BLaER1 treated with 17β-estradiol and CSF1 and Interleukin-3, amounts not matched to agents 10 nM and 100 nM (cell line): Measurements from ENCODE around the gene C10orf95.
A peak's percentile ranks its signal among the peaks of the same experiment; 100 is the strongest.

Experiments
- H3K27ac ChIP-seq, 11 experiments: shearing (Covaris generic); formaldehyde crosslinking; 2 replicates each; pipeline ENCODE4 v1.8.1; 2022
- H3K27me3 ChIP-seq, 11 experiments: shearing (Covaris generic); formaldehyde crosslinking; 2 replicates each; pipeline ENCODE4 v1.8.1; 2022
- H3K36me3 ChIP-seq, 11 experiments: shearing (Covaris generic); formaldehyde crosslinking; 2 replicates each; pipeline ENCODE4 v1.8.1; 2022
- H3K4me1 ChIP-seq, 10 experiments: shearing (Covaris generic); formaldehyde crosslinking; 2 replicates each; pipeline ENCODE4 v1.8.1; 2022
- H3K4me2 ChIP-seq, 11 experiments: shearing (Covaris generic); formaldehyde crosslinking; 2 replicates each; pipeline ENCODE4 v1.8.1; 2022
- H3K4me3 ChIP-seq, 10 experiments: shearing (Covaris generic); formaldehyde crosslinking; 2 replicates each; pipeline ENCODE4 v1.8.1; 2022
- H3K9ac ChIP-seq, 11 experiments: shearing (Covaris generic); formaldehyde crosslinking; 2 replicates each; pipeline ENCODE4 v1.8.1; 2022
- H3K9me3 ChIP-seq, 11 experiments: shearing (Covaris generic); formaldehyde crosslinking; replicated peaks in 1 of 11; 2 replicates each; pipeline ENCODE4 v1.8.1; 2022
- H4K20me1 ChIP-seq, 11 experiments: shearing (Covaris generic); formaldehyde crosslinking; 2 replicates each; pipeline ENCODE4 v1.8.1; 2022
- Cebpa-rat ChIP-seq, 11 experiments: shearing (Covaris generic); IDR thresholded peaks; 2 replicates each; pipeline ENCODE4 v1.8.1; 2022

Gene C10orf95

GRCh38 chr10:102408728-102409603, 42.4 kb downstream of the C10orf95 start:
- Histone ChIP-seq H3K27ac (no peak overlapping the region), H3K9ac (no peak overlapping the region), H3K4me1 (peaks cover 9 to 15% (median 11%) of the 10 kb centered on the region in 10 experiments; a peak in 19 of 20 replicates), H4K20me1 (peaks cover 0 to 59% (median 0%) of the 10 kb centered on the region in 11 experiments; a peak in 12 of 22 replicates), H3K27me3 (peaks cover 56 to 74% (median 69%) of the 10 kb centered on the region in 11 experiments), H3K4me2 (no peak overlapping the region), H3K4me3 (no peak overlapping the region), H3K9me3 (no peaks in the 10 kb centered on the region), H3K36me3 (no peaks in the 10 kb centered on the region)
- no peak for TF ChIP-seq Cebpa-rat (IDR thresholded peaks at IDR 0.05)

- TF ChIP-seq Cebpa-rat (IDR thresholded peaks at IDR 0.05) = no peak
- Histone ChIP-seq H3K9ac (no peak overlapping the region), H4K20me1 (peaks cover 0 to 56% (median 5%) of the 10 kb centered on the region in 11 experiments; a peak in 15 of 22 replicates), H3K9me3 (no peaks in the 10 kb centered on the region), H3K27ac (no peak overlapping the region), H3K4me3 (no peak overlapping the region), H3K36me3 (peaks cover 0 to 5% (median 0%) of the 10 kb centered on the region in 11 experiments; a peak in 4 of 22 replicates), H3K27me3 (peaks cover 56 to 67% (median 61%) of the 10 kb centered on the region in 11 experiments), H3K4me2 (no peak overlapping the region; a peak in 1 of 22 replicates), H3K4me1 (peaks cover 6 to 14% (median 8%) of the 10 kb centered on the region in 10 experiments; a peak in 19 of 20 replicates)
These were observed 43.1 kb downstream of the C10orf95 start for GRCh38 chr10:102408131-102408727.

GRCh38 chr10:102407425-102408130, 43.8 kb downstream of the C10orf95 start:
- Histone ChIP-seq H3K4me2 (peak overlapping the region in 1 of 11 experiments; percentile 37; a peak in 3 of 22 replicates), H3K4me1 (peaks cover 0 to 10% (median 1%) of the 10 kb centered on the region in 10 experiments; a peak in 11 of 20 replicates), H3K9ac (no peak overlapping the region), H3K27me3 (peaks cover 51 to 60% (median 55%) of the 10 kb centered on the region in 11 experiments), H3K4me3 (no peak overlapping the region), H3K9me3 (no peaks in the 10 kb centered on the region), H3K36me3 (peaks cover 0 to 11% (median 0%) of the 10 kb centered on the region in 11 experiments; a peak in 6 of 22 replicates), H4K20me1 (peaks cover 0 to 54% (median 10%) of the 10 kb centered on the region in 11 experiments; a peak in 15 of 22 replicates), H3K27ac (no peak overlapping the region)
- no peak for TF ChIP-seq Cebpa-rat (IDR thresholded peaks at IDR 0.05)

GRCh38 chr10:102406815-102407214, 44.5 kb downstream of the C10orf95 start:
- no peak overlapping the region for H3K4me2 ChIP-seq
- H3K9ac ChIP-seq = no peak overlapping the region
- no peak overlapping the region for H3K27ac ChIP-seq
- H3K4me3 ChIP-seq = no peak overlapping the region
- peaks cover 1 to 19% (median 7%) of the 10 kb centered on the region in 11 experiments; a peak in 17 of 22 replicates for H3K36me3 ChIP-seq
- H3K4me1 ChIP-seq = peaks cover 0 to 10% (median 0%) of the 10 kb centered on the region in 10 experiments; a peak in 6 of 20 replicates
- H3K27me3 ChIP-seq = peaks cover 44 to 53% (median 47%) of the 10 kb centered on the region in 11 experiments
- TF ChIP-seq Cebpa-rat (IDR thresholded peaks at IDR 0.05) = no peak
- no peaks in the 10 kb centered on the region for H3K9me3 ChIP-seq
- peaks cover 0 to 54% (median 13%) of the 10 kb centered on the region in 11 experiments; a peak in 15 of 22 replicates for H4K20me1 ChIP-seq

- TF ChIP-seq Cebpa-rat (IDR thresholded peaks at IDR 0.05) = no peak
- Histone ChIP-seq H3K4me1 (peaks cover 0 to 10% (median 0%) of the 10 kb centered on the region in 10 experiments; a peak in 6 of 20 replicates), H3K9me3 (no peaks in the 10 kb centered on the region), H3K9ac (no peak overlapping the region), H3K36me3 (peaks cover 6 to 30% (median 18%) of the 10 kb centered on the region in 11 experiments; a peak in 18 of 22 replicates), H3K27me3 (peaks cover 32 to 41% (median 36%) of the 10 kb centered on the region in 11 experiments), H4K20me1 (peaks cover 0 to 58% (median 13%) of the 10 kb centered on the region in 11 experiments; a peak in 16 of 22 replicates), H3K4me3 (no peak overlapping the region), H3K27ac (no peak overlapping the region), H3K4me2 (no peak overlapping the region)
These were observed 45.7 kb downstream of the C10orf95 start for GRCh38 chr10:102405632-102406031.

- Histone ChIP-seq H3K9ac (no peak overlapping the region), H3K27me3 (peaks cover 27 to 36% (median 31%) of the 10 kb centered on the region in 11 experiments), H3K4me3 (no peak overlapping the region), H3K9me3 (no peaks in the 10 kb centered on the region), H3K36me3 (peaks cover 9 to 35% (median 23%) of the 10 kb centered on the region in 11 experiments; a peak in 18 of 22 replicates), H4K20me1 (peaks cover 0 to 63% (median 14%) of the 10 kb centered on the region in 11 experiments; a peak in 15 of 22 replicates), H3K4me2 (no peak overlapping the region), H3K27ac (no peak overlapping the region), H3K4me1 (peaks cover 0 to 12% (median 2%) of the 10 kb centered on the region in 10 experiments; a peak in 15 of 20 replicates)
- TF ChIP-seq Cebpa-rat (IDR thresholded peaks at IDR 0.05) = no peak
These were observed 46.2 kb downstream of the C10orf95 start for GRCh38 chr10:102405108-102405571.

GRCh38 chr10:102404361-102405107, 46.8 kb downstream of the C10orf95 start:
- Histone ChIP-seq H3K4me2 (no peak overlapping the region), H3K36me3 (peaks cover 9 to 41% (median 25%) of the 10 kb centered on the region in 11 experiments; a peak in 18 of 22 replicates), H3K27ac (no peak overlapping the region), H3K4me3 (no peak overlapping the region), H4K20me1 (peaks cover 0 to 69% (median 17%) of the 10 kb centered on the region in 11 experiments; a peak in 15 of 22 replicates), H3K4me1 (peaks cover 5 to 18% (median 8%) of the 10 kb centered on the region in 10 experiments), H3K9ac (no peak overlapping the region), H3K9me3 (no peaks in the 10 kb centered on the region), H3K27me3 (peaks cover 21 to 30% (median 25%) of the 10 kb centered on the region in 11 experiments)
- no peak for TF ChIP-seq Cebpa-rat (IDR thresholded peaks at IDR 0.05)
